HG03103 (cell line): ENCODE measurements around the gene MRPS27.

Source experiments
- ATAC-seq: cut with Tn5 transposase; IDR thresholded peaks from one replicate; pipeline ENCODE4 v1.9.1; 2021; ENCODE audit warnings: low read depth; ENCODE audit not compliant: unreplicated experiment

Gene MRPS27

GRCh38 chr5:72266862-72267261, 53.2 kb downstream of the MRPS27 start:
- no peak for ATAC-seq

- ATAC-seq, result no peak
Observed at GRCh38 chr5:72265032-72265877, 54.8 kb downstream of the MRPS27 start.

- no peak for ATAC-seq
Observed at GRCh38 chr5:72256536-72256935, 63.5 kb downstream of the MRPS27 start.

GRCh38 chr5:72255670-72256069, 64.4 kb downstream of the MRPS27 start:
- ATAC-seq, result no peak

GRCh38 chr5:72255237-72255636, 64.8 kb downstream of the MRPS27 start:
- ATAC-seq, result no peak

GRCh38 chr5:72252574-72253155, 67.4 kb downstream of the MRPS27 start:
- ATAC-seq, result no peak

GRCh38 chr5:72252008-72252407, 68.0 kb downstream of the MRPS27 start:
- no peak for ATAC-seq

- ATAC-seq, result no peak
Observed at GRCh38 chr5:72251386-72251785, 68.7 kb downstream of the MRPS27 start.

- no peak for ATAC-seq
Observed at GRCh38 chr5:72248410-72248981, 71.5 kb downstream of the MRPS27 start.

- no peak for ATAC-seq
Observed at GRCh38 chr5:72246954-72247442, 73.0 kb downstream of the MRPS27 start.

- no peak for ATAC-seq
Observed at GRCh38 chr5:72245951-72246532, 74.0 kb downstream of the MRPS27 start.

GRCh38 chr5:72245546-72245945, 74.5 kb downstream of the MRPS27 start:
- ATAC-seq, result no peak

GRCh38 chr5:72244862-72245371, 75.1 kb downstream of the MRPS27 start:
- ATAC-seq, result no peak

GRCh38 chr5:72243706-72244105, 76.3 kb downstream of the MRPS27 start:
- no peak for ATAC-seq

GRCh38 chr5:72242796-72243475, 77.1 kb downstream of the MRPS27 start:
- no peak for ATAC-seq

GRCh38 chr5:72241346-72242003, 78.6 kb downstream of the MRPS27 start:
- ATAC-seq, result no peak

- ATAC-seq, result no peak
Observed at GRCh38 chr5:72238712-72239445, 81.2 kb downstream of the MRPS27 start.

- ATAC-seq, result no peak
Observed at GRCh38 chr5:72237879-72238278, 82.2 kb downstream of the MRPS27 start.

GRCh38 chr5:72237415-72237814, 82.6 kb downstream of the MRPS27 start:
- ATAC-seq, result no peak
